H9 (cell line): Measurements from ENCODE around the gene TBL1X. TPM values are rescaled to one million over a fixed set of nuclear protein-coding genes. Genes with fewer than 3 reads are reported as not detected.

Experiments used
- DNase-seq: peaks from one replicate; pipeline ENCODE4 v3.0.0-alpha.2; 2017
- H2AFZ ChIP-seq: one replicate; pipeline ENCODE4 v1.6.1; 2013; ENCODE audit warnings: mild to moderate bottlenecking, low read length, control low read depth, moderate library complexity
- H2AK5ac ChIP-seq: 2 replicates; pipeline ENCODE4 v1.6.1; 2013; ENCODE audit warnings: low read length, control low read depth, mixed read lengths; ENCODE audit not compliant: insufficient read length
- H2BK120ac ChIP-seq: one replicate; pipeline ENCODE4 v1.6.1; 2013; ENCODE audit warnings: low read depth, mild to moderate bottlenecking, low read length, control low read depth, inconsistent platforms; ENCODE audit not compliant: poor library complexity, severe bottlenecking
- H2BK12ac ChIP-seq: 2 replicates; pipeline ENCODE4 v1.6.1; 2013; ENCODE audit warnings: low read length, control low read depth, mixed read lengths, low read depth; ENCODE audit not compliant: insufficient read length
- H2BK15ac ChIP-seq: 2 replicates; pipeline ENCODE4 v1.6.1; 2013; ENCODE audit warnings: low read depth, low read length, control low read depth
- H2BK20ac ChIP-seq: one replicate; pipeline ENCODE4 v1.6.1; 2013; ENCODE audit warnings: low read depth, mild to moderate bottlenecking, low read length, control low read depth, inconsistent platforms; ENCODE audit not compliant: poor library complexity, severe bottlenecking
- H2BK5ac ChIP-seq: 2 replicates; pipeline ENCODE4 v1.6.1; 2013; ENCODE audit warnings: low read length, control low read depth, mixed read lengths; ENCODE audit not compliant: insufficient read length
- H3K14ac ChIP-seq: 2 replicates; pipeline ENCODE4 v1.6.1; 2013; ENCODE audit warnings: low read length, control low read depth; ENCODE audit not compliant: insufficient read depth
- H3K18ac ChIP-seq: 2 replicates; pipeline ENCODE4 v1.6.1; 2013; ENCODE audit warnings: low read depth, mild to moderate bottlenecking, mixed read lengths, low read length, control low read depth; ENCODE audit not compliant: insufficient read length
- H3K23ac ChIP-seq: 2 replicates; pipeline ENCODE4 v1.6.1; 2013; ENCODE audit warnings: low read length, control low read depth, mixed read lengths, low read depth; ENCODE audit not compliant: insufficient read length
- H3K23me2 ChIP-seq: 2 replicates; pipeline ENCODE4 v1.6.1; 2013; ENCODE audit warnings: low read depth, mild to moderate bottlenecking, mixed read lengths, low read length, control low read depth; ENCODE audit not compliant: insufficient read length, poor library complexity, severe bottlenecking
- H3K27ac ChIP-seq: 2 replicates; pipeline ENCODE4 v1.5.1; 2013; ENCODE audit warnings: low read length, control low read depth, mixed read lengths, low read depth; ENCODE audit not compliant: insufficient read length
- H3K27me3 ChIP-seq: 2 replicates; pipeline ENCODE4 v1.6.1; 2013; ENCODE audit warnings: low read length, control low read depth, inconsistent platforms; ENCODE audit not compliant: insufficient read depth
- H3K4ac ChIP-seq: 2 replicates; pipeline ENCODE4 v1.6.1; 2013; ENCODE audit warnings: low read depth, mild to moderate bottlenecking, control low read depth, inconsistent platforms, low read length, moderate library complexity
- H3K4me1 ChIP-seq: 2 replicates; pipeline ENCODE4 v1.6.1; 2013; ENCODE audit warnings: low read length, control low read depth, inconsistent platforms; ENCODE audit not compliant: insufficient read depth
- H3K4me2 ChIP-seq: 2 replicates; pipeline ENCODE4 v1.6.1; 2013; ENCODE audit warnings: low read length, control low read depth, mixed read lengths; ENCODE audit not compliant: insufficient read length, insufficient read depth
- H3K56ac ChIP-seq: 2 replicates; pipeline ENCODE4 v1.6.1; 2013; ENCODE audit warnings: low read depth, mild to moderate bottlenecking, mixed read lengths, low read length, control low read depth; ENCODE audit not compliant: insufficient read length
- H3K79me1 ChIP-seq: 2 replicates; pipeline ENCODE4 v1.6.1; 2013; ENCODE audit warnings: low read depth, mild to moderate bottlenecking, moderate library complexity, low read length, control low read depth, inconsistent platforms; ENCODE audit not compliant: insufficient read depth, poor library complexity, severe bottlenecking
- H3K79me2 ChIP-seq: 2 replicates; pipeline ENCODE4 v1.6.1; 2013; ENCODE audit warnings: low read length, control low read depth, inconsistent platforms; ENCODE audit not compliant: insufficient read depth
- H3K9ac ChIP-seq: 2 replicates; pipeline ENCODE4 v1.6.1; 2013; ENCODE audit warnings: low read length, control low read depth, mixed read lengths; ENCODE audit not compliant: insufficient read length; ENCODE audit errors: extremely low read depth
- H3K9me3 ChIP-seq: one replicate; pipeline ENCODE4 v1.6.1; 2013; ENCODE audit warnings: low read depth, low read length, inconsistent platforms; ENCODE audit not compliant: control insufficient read depth
- H3T11ph ChIP-seq: one replicate; pipeline ENCODE4 v1.6.1; 2013; ENCODE audit warnings: mild to moderate bottlenecking, low read length, control low read depth, inconsistent platforms
- H4K20me1 ChIP-seq: one replicate; pipeline ENCODE4 v1.6.1; 2013; ENCODE audit not compliant: control insufficient read depth, insufficient read length, insufficient read depth
- H4K5ac ChIP-seq: 2 replicates; pipeline ENCODE4 v1.6.1; 2013; ENCODE audit warnings: low read depth, mild to moderate bottlenecking, mixed read lengths, low read length, control low read depth; ENCODE audit not compliant: insufficient read length
- H4K8ac ChIP-seq: replicated peaks from 2 replicates; pipeline ENCODE4 v1.6.1; 2013; ENCODE audit warnings: low read length, control low read depth, mixed read lengths, low read depth; ENCODE audit not compliant: insufficient read length
- H4K91ac ChIP-seq: 2 replicates; pipeline ENCODE4 v1.6.1; 2013; ENCODE audit warnings: low read depth, mild to moderate bottlenecking, moderate library complexity, mixed read lengths, low read length, control low read depth; ENCODE audit not compliant: insufficient read length
- H3K27ac Mint-ChIP-seq, 3 experiments: 2 replicates in 2 of 3; 3 replicates in 1 of 3; pipeline ENCODE4 v1.8.0; 2020 to 2021; ENCODE audit warnings: mixed read lengths in 3 of 3, mild to moderate bottlenecking in 1 of 3, moderate library complexity in 1 of 3
- H3K27me3 Mint-ChIP-seq: 2 replicates; pipeline ENCODE4 v1.8.0; 2021; ENCODE audit warnings: low read depth, mild to moderate bottlenecking, moderate library complexity, mixed read lengths
- H3K36me3 Mint-ChIP-seq, 3 experiments: 2 replicates in 2 of 3; 3 replicates in 1 of 3; pipeline ENCODE4 v1.8.0; 2020 to 2021; ENCODE audit warnings: low read depth in 3 of 3, mixed read lengths in 3 of 3; ENCODE audit not compliant: insufficient read depth in 1 of 3
- H3K4me1 Mint-ChIP-seq, 2 experiments: 2 replicates each; pipeline ENCODE4 v1.8.0; 2020; ENCODE audit warnings: mixed read lengths in 2 of 2
- H3K4me3 Mint-ChIP-seq, 2 experiments: 2 replicates in 1 of 2; 3 replicates in 1 of 2; pipeline ENCODE4 v1.8.0; 2020 to 2021; ENCODE audit warnings: mild to moderate bottlenecking in 2 of 2, mixed read lengths in 2 of 2, moderate library complexity in 1 of 2
- H3K9me3 Mint-ChIP-seq, 2 experiments: 2 replicates in 1 of 2; 3 replicates in 1 of 2; pipeline ENCODE4 v1.8.0; 2020; ENCODE audit warnings: mild to moderate bottlenecking in 2 of 2, mixed read lengths in 2 of 2, moderate library complexity in 1 of 2
- CTCF ChIP-seq: fragments of 200-600 bp; sonication (generic); conservative IDR thresholded peaks from 3 replicates; pipeline ENCODE4 v1.8.0; 2021; ENCODE audit warnings: antibody characterized with exemption, mild to moderate bottlenecking
- WGBS: extraction: QIAGEN DNeasy Blood & Tissue Kit; methylation state at CpG from one replicate; pipeline ENCODE4 v1.1.7; 2013; ENCODE audit warnings: missing lambda C conversion rate, low lambda C conversion rate, mixed read lengths; ENCODE audit not compliant: insufficient read length; ENCODE audit errors: extremely low coverage; 5-methylcytosine and 5-hydroxymethylcytosine counted together
- total RNA-seq: library from RNA; stranded (reverse); gene quantifications from 2 replicates; pipeline ENCODE4 v1.2.1, GENCODE V29; 2021

TBL1X gene
- total RNA-seq, 1 experiment from 2014 or later, result 24.1 TPM

DNA sequence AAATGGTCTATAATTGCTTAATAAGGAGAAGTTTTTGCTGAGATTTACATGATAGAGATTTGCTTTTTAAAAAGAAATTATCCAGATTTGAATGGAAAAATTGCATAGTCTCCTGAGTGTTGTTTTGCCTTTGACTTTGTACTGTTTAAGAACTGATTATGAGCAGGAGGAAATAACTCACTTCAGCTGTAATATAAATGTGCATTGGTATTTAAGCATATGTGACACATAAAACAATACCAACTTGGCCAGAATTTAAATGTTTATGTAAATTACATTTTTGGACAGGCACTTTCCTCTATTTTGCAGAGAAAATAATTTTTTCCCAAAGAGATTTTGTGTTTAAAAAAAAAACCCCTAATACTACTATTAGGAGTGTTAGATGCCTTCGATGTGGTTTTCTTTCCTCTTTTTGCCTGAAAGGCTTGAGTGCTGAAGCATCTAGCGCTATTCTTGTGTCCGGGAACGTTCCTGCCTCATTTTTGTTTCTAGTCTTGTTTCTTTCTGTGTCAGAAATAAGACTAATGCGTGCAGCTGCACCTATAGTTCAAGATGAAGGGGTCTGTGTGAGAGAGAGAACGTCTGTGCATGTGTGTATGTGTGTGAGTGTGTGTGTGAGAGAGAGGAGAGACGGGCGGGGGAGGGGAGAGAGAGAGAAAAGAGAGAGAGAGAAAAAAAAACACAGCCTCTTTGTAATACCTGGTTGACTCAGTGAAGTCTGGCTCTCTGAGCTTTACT lies 60.8 kb downstream of the TBL1X start:
- WGBS, result no CpG with 5 or more reads among the region's 8 CpGs
- no peak overlapping the region for H2BK20ac ChIP-seq
- peak overlapping the region in 1 of 2 experiments; percentile 14; a peak in 2 of 5 replicates for H3K4me3 Mint-ChIP-seq

More for the DNA sequence above, 60.8 kb downstream of the TBL1X start:
- H3K79me2 ChIP-seq, result no peaks in the 10 kb centered on the region
- H4K5ac ChIP-seq, result no peak overlapping the region
- no peaks in the 10 kb centered on the region for H3K9me3 ChIP-seq
- no peaks in the 10 kb centered on the region for H3K27me3 ChIP-seq
- no peaks in the 10 kb centered on the region for H3K23me2 ChIP-seq
- H2AK5ac ChIP-seq, result no peak overlapping the region
- H3K9me3 Mint-ChIP-seq, result peaks cover 0 to 67% of the 10 kb centered on the region in 2 experiments; a peak in 3 of 5 replicates
- H3K27ac ChIP-seq, result no peak overlapping the region
- no peak overlapping the region for H4K8ac ChIP-seq
- H3K56ac ChIP-seq, result no peak overlapping the region
- H3K18ac ChIP-seq, result no peak overlapping the region
- no peak overlapping the region for H4K91ac ChIP-seq
- H2BK15ac ChIP-seq, result no peak overlapping the region
- peak overlapping the region; percentile 47 for H3K4me2 ChIP-seq
- no peak overlapping the region for H2BK120ac ChIP-seq
- no peak overlapping the region for H2AFZ ChIP-seq
- H3K27me3 Mint-ChIP-seq, result peaks cover 2% of the 10 kb centered on the region; the same call in 1 of the 2 replicates
- peaks cover 43 to 63% of the 10 kb centered on the region in 2 experiments for H3K4me1 Mint-ChIP-seq
- H3K79me1 ChIP-seq, result no peaks in the 10 kb centered on the region
- H2BK12ac ChIP-seq, result no peak overlapping the region
- no peak overlapping the region for H3K9ac ChIP-seq
- H3K14ac ChIP-seq, result no peak overlapping the region
- H3K27ac Mint-ChIP-seq, result peak overlapping the region in 2 of 3 experiments; percentile 32 to 64; a peak in 5 of 7 replicates
- no peak overlapping the region for H2BK5ac ChIP-seq
- peaks cover 22% of the 10 kb centered on the region; the same call in 1 of the 2 replicates for H3K4me1 ChIP-seq
- H3T11ph ChIP-seq, result no peak overlapping the region
- no peak overlapping the region for H3K23ac ChIP-seq
- H3K36me3 Mint-ChIP-seq, result peaks cover 0 to 12% (median 6%) of the 10 kb centered on the region in 3 experiments; a peak in 5 of 7 replicates
- TF ChIP-seq CTCF, result no peak
- no peak for DNase-seq
- no peaks in the 10 kb centered on the region for H4K20me1 ChIP-seq
- H3K4ac ChIP-seq, result no peak overlapping the region
